ENCODE results near the gene PELI1. TPM values are rescaled to one million over a fixed set of nuclear protein-coding genes. Genes with fewer than 3 reads are reported as not detected.

The PELI1 gene
- total RNA-seq, 1 experiment from 2014 or later, result 61.0 TPM

DNA sequence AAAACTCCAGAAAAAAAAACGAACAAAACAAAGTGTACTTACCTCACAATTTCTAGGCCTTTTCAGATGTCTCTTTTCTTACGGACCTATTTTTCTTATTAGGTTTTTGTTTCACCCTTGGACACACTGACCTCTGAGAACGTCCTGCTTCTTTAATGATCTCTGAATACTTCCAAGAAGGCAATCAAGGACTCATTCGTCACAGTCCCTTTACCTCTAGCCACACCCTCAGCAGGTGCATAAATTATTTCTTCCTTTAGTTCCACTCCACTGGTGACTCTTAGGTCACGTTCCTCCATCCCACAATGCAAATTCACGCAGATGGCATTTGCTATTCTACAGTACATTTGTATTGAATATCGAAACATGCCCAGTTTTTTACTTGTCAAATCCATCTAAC is 21.9 kb downstream of the PELI1 start:
- WGBS (ENCODE audit: extremely low coverage, insufficient read length, low lambda C conversion rate), result no CpG with 5 or more reads among the region's 7 CpGs
- H2BK5ac ChIP-seq (ENCODE audit: insufficient read length, low read length), result no peak overlapping the region
- TF ChIP-seq, protein P1, sequence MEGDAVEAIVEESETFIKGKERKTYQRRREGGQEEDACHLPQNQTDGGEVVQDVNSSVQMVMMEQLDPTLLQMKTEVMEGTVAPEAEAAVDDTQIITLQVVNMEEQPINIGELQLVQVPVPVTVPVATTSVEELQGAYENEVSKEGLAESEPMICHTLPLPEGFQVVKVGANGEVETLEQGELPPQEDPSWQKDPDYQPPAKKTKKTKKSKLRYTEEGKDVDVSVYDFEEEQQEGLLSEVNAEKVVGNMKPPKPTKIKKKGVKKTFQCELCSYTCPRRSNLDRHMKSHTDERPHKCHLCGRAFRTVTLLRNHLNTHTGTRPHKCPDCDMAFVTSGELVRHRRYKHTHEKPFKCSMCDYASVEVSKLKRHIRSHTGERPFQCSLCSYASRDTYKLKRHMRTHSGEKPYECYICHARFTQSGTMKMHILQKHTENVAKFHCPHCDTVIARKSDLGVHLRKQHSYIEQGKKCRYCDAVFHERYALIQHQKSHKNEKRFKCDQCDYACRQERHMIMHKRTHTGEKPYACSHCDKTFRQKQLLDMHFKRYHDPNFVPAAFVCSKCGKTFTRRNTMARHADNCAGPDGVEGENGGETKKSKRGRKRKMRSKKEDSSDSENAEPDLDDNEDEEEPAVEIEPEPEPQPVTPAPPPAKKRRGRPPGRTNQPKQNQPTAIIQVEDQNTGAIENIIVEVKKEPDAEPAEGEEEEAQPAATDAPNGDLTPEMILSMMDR (conservative IDR thresholded peaks at IDR 0.05), result no peak
- peaks cover 19 to 24% of the 10 kb centered on the region in 2 experiments for H3K4me1 Mint-ChIP-seq
- no peak overlapping the region for H2BK20ac ChIP-seq (ENCODE audit: low read depth, low read length, poor library complexity, severe bottlenecking)
- no peak overlapping the region for H3K18ac ChIP-seq (ENCODE audit: insufficient read length, low read depth, low read length)
- no peak overlapping the region for H3K14ac ChIP-seq (ENCODE audit: insufficient read depth, low read length)
- no peak overlapping the region for H3K56ac ChIP-seq (ENCODE audit: insufficient read length, low read depth, low read length)
- H3K9me3 Mint-ChIP-seq, result peaks cover 4 to 5% of the 10 kb centered on the region in 2 experiments
- H3K4me2 ChIP-seq (ENCODE audit: insufficient read depth, insufficient read length, low read length), result no peak overlapping the region
- H3K4me1 ChIP-seq (ENCODE audit: insufficient read depth, low read length), result no peaks in the 10 kb centered on the region; the same call in 1 of the 2 replicates
- H2BK15ac ChIP-seq (ENCODE audit: low read depth, low read length), result no peak overlapping the region
- no peaks in the 10 kb centered on the region for H4K20me1 ChIP-seq (ENCODE audit: control insufficient read depth, insufficient read depth, insufficient read length)
- H3K23ac ChIP-seq (ENCODE audit: insufficient read length, low read depth, low read length), result no peak overlapping the region
- peaks cover 6 to 16% (median 11%) of the 10 kb centered on the region in 3 experiments for H3K36me3 Mint-ChIP-seq (ENCODE audit: insufficient read depth in 1 of 3, low read depth in 3 of 3)
- H3T11ph ChIP-seq (ENCODE audit: low read length), result no peak overlapping the region
- no peaks in the 10 kb centered on the region for H3K27me3 ChIP-seq (ENCODE audit: insufficient read depth, low read length)
- H4K8ac ChIP-seq (replicated peaks; ENCODE audit: insufficient read length, low read depth, low read length), result no peak overlapping the region
- H3K79me2 ChIP-seq (ENCODE audit: insufficient read depth, low read length), result peaks cover 12% of the 10 kb centered on the region; the same call in 1 of the 2 replicates
- DNase-seq, result no peak
- H2AK5ac ChIP-seq (ENCODE audit: insufficient read length, low read length), result no peak overlapping the region
- H3K9me3 ChIP-seq (ENCODE audit: control insufficient read depth, low read depth, low read length), result no peaks in the 10 kb centered on the region
- no peak overlapping the region for H3K27ac ChIP-seq (ENCODE audit: insufficient read length, low read depth, low read length)
- H2AFZ ChIP-seq (ENCODE audit: low read length), result no peak overlapping the region
- H2BK120ac ChIP-seq (ENCODE audit: low read depth, low read length, poor library complexity, severe bottlenecking), result no peak overlapping the region
- H4K5ac ChIP-seq (ENCODE audit: insufficient read length, low read depth, low read length), result no peak overlapping the region
- no peak overlapping the region for H3K9ac ChIP-seq (ENCODE audit: extremely low read depth, insufficient read length, low read length)
- H3K23me2 ChIP-seq (ENCODE audit: insufficient read length, low read depth, low read length, poor library complexity, severe bottlenecking), result no peaks in the 10 kb centered on the region
- H3K4ac ChIP-seq (ENCODE audit: low read depth, low read length), result no peak overlapping the region
- H2BK12ac ChIP-seq (ENCODE audit: insufficient read length, low read depth, low read length), result no peak overlapping the region
- peaks cover 3% of the 10 kb centered on the region for H3K79me1 ChIP-seq (ENCODE audit: insufficient read depth, low read depth, low read length, poor library complexity, severe bottlenecking)
- peak overlapping the region in 1 of 3 experiments; percentile 26; a peak in 2 of 7 replicates for H3K27ac Mint-ChIP-seq
- no peaks in the 10 kb centered on the region for H3K27me3 Mint-ChIP-seq (ENCODE audit: low read depth)
- H3K4me3 Mint-ChIP-seq, result no peak overlapping the region
- H4K91ac ChIP-seq (ENCODE audit: insufficient read length, low read depth, low read length), result no peak overlapping the region

Measured in H9 (cell line).